OCI-LY3 (cell line): Measurements from ENCODE around the gene TPX2.

Source experiments
- H2AFZ ChIP-seq: fragments of 200-600, 300-600 bp; shearing (Covaris generic); 2 replicates; pipeline ENCODE4 v1.6.0; 2014; ENCODE audit warnings: antibody characterized with exemption, low read depth, low read length
- H3K27ac ChIP-seq: fragments of 200-600, 300-600 bp; sonication (generic); 2 replicates; pipeline ENCODE4 v1.5.1; 2014; ENCODE audit warnings: mild to moderate bottlenecking, low read length, moderate library complexity, mixed read lengths
- H3K27me3 ChIP-seq: fragments of 200-600, 300-600 bp; sonication (generic); 2 replicates; pipeline ENCODE4 v1.6.1; 2014; ENCODE audit warnings: low read depth, low read length, mixed read lengths
- H3K36me3 ChIP-seq: fragments of 200-600, 300-600 bp; sonication (generic); replicated peaks from 2 replicates; pipeline ENCODE3; 2014; ENCODE audit warnings: low read depth, low read length, mixed read lengths
- H3K4me1 ChIP-seq: fragments of 300-600, 200-600 bp; sonication (generic); 2 replicates; pipeline ENCODE4 v1.6.1; 2014; ENCODE audit warnings: low read length, mixed read lengths
- H3K4me2 ChIP-seq: fragments of 200-600, 300-600 bp; sonication (generic); 2 replicates; pipeline ENCODE4 v1.6.1; 2014; ENCODE audit warnings: low read length, mixed read lengths
- H3K4me3 ChIP-seq: fragments of 300-600, 200-600 bp; sonication (generic); 2 replicates; pipeline ENCODE4 v1.5.1; 2014; ENCODE audit warnings: antibody characterized with exemption, mild to moderate bottlenecking, low read length, moderate library complexity
- H3K79me2 ChIP-seq: fragments of 300-600, 200-600 bp; shearing (Covaris generic); 2 replicates; pipeline ENCODE4 v1.6.1; 2014; ENCODE audit warnings: mild to moderate bottlenecking, low read length, mixed read lengths
- H3K9ac ChIP-seq: fragments of 300-600, 200-600 bp; shearing (Covaris generic); 2 replicates; pipeline ENCODE4 v1.6.0; 2014; ENCODE audit warnings: mild to moderate bottlenecking, low read length, moderate library complexity
- H3K9me3 ChIP-seq: fragments of 200-600, 300-600 bp; shearing (Covaris generic); 2 replicates; pipeline ENCODE4 v1.6.1; 2014; ENCODE audit warnings: low read length, mixed read lengths; ENCODE audit not compliant: insufficient read depth
- H4K20me1 ChIP-seq: fragments of 200-600, 300-600 bp; sonication (generic); 2 replicates; pipeline ENCODE4 v1.6.1; 2016; ENCODE audit warnings: low read length, mixed read lengths; ENCODE audit not compliant: insufficient read depth
- CTCF ChIP-seq: fragments of 200-600, 300-600 bp; sonication (generic); IDR thresholded peaks from 2 replicates; pipeline ENCODE4 v1.5.1; 2014; ENCODE audit warnings: antibody characterized with exemption, low read length, low read depth
- EZH2phosphoT487 ChIP-seq: fragments of 200-600 bp; shearing (Covaris generic); IDR thresholded peaks from 2 replicates; pipeline ENCODE4 v1.6.1; 2018; ENCODE audit warnings: antibody characterized with exemption, mixed run types, low read depth

Gene TPX2

GRCh38 chr20:31758521-31758920, 19.4 kb downstream of the TPX2 start:
- Histone ChIP-seq H3K27ac (no peak overlapping the region), H3K27me3 (no peaks in the 10 kb centered on the region), H3K9ac (no peak overlapping the region), H3K4me1 (no peaks in the 10 kb centered on the region), H4K20me1 (peaks cover 33% of the 10 kb centered on the region), H3K79me2 (peaks cover 84% of the 10 kb centered on the region), H3K4me2 (no peak overlapping the region), H3K36me3 (peaks cover 52% of the 10 kb centered on the region), H3K9me3 (no peaks in the 10 kb centered on the region), H2AFZ (no peak overlapping the region), H3K4me3 (no peak overlapping the region)
- no peak for TF ChIP-seq CTCF
- TF ChIP-seq EZH2phosphoT487: no peak

- H3K9ac ChIP-seq: no peak overlapping the region
- no peaks in the 10 kb centered on the region for H3K4me1 ChIP-seq
- no peaks in the 10 kb centered on the region for H3K27me3 ChIP-seq
- H4K20me1 ChIP-seq: peaks cover 31% of the 10 kb centered on the region
- H3K4me3 ChIP-seq: no peak overlapping the region
- H3K36me3 ChIP-seq: peaks cover 51% of the 10 kb centered on the region
- H2AFZ ChIP-seq: no peak overlapping the region
- no peak overlapping the region for H3K4me2 ChIP-seq
- H3K9me3 ChIP-seq: no peaks in the 10 kb centered on the region
- TF ChIP-seq EZH2phosphoT487 (no peak), CTCF (no peak)
- peaks cover 81% of the 10 kb centered on the region for H3K79me2 ChIP-seq
- H3K27ac ChIP-seq: no peak overlapping the region
Observed at GRCh38 chr20:31758991-31759390, 19.9 kb downstream of the TPX2 start.

GRCh38 chr20:31759836-31760518, 20.9 kb downstream of the TPX2 start:
- H3K27me3 ChIP-seq: no peaks in the 10 kb centered on the region
- no peak overlapping the region for H3K4me2 ChIP-seq
- H3K9ac ChIP-seq: no peak overlapping the region
- H3K27ac ChIP-seq: no peak overlapping the region
- peaks cover 24% of the 10 kb centered on the region for H4K20me1 ChIP-seq
- no peak overlapping the region for H3K4me3 ChIP-seq
- no peaks in the 10 kb centered on the region for H3K9me3 ChIP-seq
- H2AFZ ChIP-seq: no peak overlapping the region
- no peaks in the 10 kb centered on the region for H3K4me1 ChIP-seq
- peaks cover 80% of the 10 kb centered on the region for H3K79me2 ChIP-seq
- H3K36me3 ChIP-seq: peaks cover 53% of the 10 kb centered on the region
- TF ChIP-seq EZH2phosphoT487: no peak

- no peaks in the 10 kb centered on the region for H3K4me1 ChIP-seq
- TF ChIP-seq CTCF (no peak), EZH2phosphoT487 (no peak)
- no peak overlapping the region for H3K4me3 ChIP-seq
- peaks cover 78% of the 10 kb centered on the region for H3K79me2 ChIP-seq
- H3K27me3 ChIP-seq: no peaks in the 10 kb centered on the region
- H3K4me2 ChIP-seq: no peak overlapping the region
- no peak overlapping the region for H3K27ac ChIP-seq
- peaks cover 22% of the 10 kb centered on the region for H4K20me1 ChIP-seq
- no peak overlapping the region for H3K9ac ChIP-seq
- H2AFZ ChIP-seq: no peak overlapping the region
- H3K36me3 ChIP-seq: peaks cover 60% of the 10 kb centered on the region
- no peaks in the 10 kb centered on the region for H3K9me3 ChIP-seq
Observed at GRCh38 chr20:31760519-31761240, 21.6 kb downstream of the TPX2 start.
